SK-N-SH (cell line): ENCODE data around the gene ACER2.

Source experiments
- CHD2 ChIP-seq: fragments of 150-350 bp; IDR thresholded peaks from 2 replicates; pipeline ENCODE4 v1.6.1; 2018; ENCODE audit warnings: low read length; ENCODE audit not compliant: partially characterized antibody
- FOSL2 ChIP-seq: IDR thresholded peaks from 2 replicates; pipeline ENCODE4 v1.4.0; 2012; ENCODE audit warnings: low read depth, mild to moderate bottlenecking, moderate library complexity, borderline replicate concordance
- FOXM1 ChIP-seq: IDR thresholded peaks from 2 replicates; pipeline ENCODE4 v1.4.0; 2012; ENCODE audit warnings: low read depth, mild to moderate bottlenecking
- JUND ChIP-seq: IDR thresholded peaks from 2 replicates; pipeline ENCODE4 v1.4.0; 2012
- POLR2AphosphoS5 ChIP-seq: IDR thresholded peaks from 2 replicates; pipeline ENCODE4 v1.6.1; 2012; ENCODE audit warnings: low read depth, low read length
- RFX5 ChIP-seq: IDR thresholded peaks from 2 replicates; pipeline ENCODE4 v1.6.1; 2012; ENCODE audit warnings: mild to moderate bottlenecking, improper control_type of control experiment, low read length
- SMC3 ChIP-seq: IDR thresholded peaks from 2 replicates; pipeline ENCODE4 v1.6.1; 2012; ENCODE audit warnings: low read depth, low read length, improper control_type of control experiment
- YY1 ChIP-seq: IDR thresholded peaks from 2 replicates; pipeline ENCODE4 v1.4.0; 2012; ENCODE audit warnings: low read depth, mild to moderate bottlenecking
- TF ChIP-seq, protein P1 (sequence below): fragments of 200-600 bp; sonication (generic); IDR thresholded peaks from 2 replicates; pipeline ENCODE4 v1.6.1; 2017; ENCODE audit warnings: antibody characterized with exemption, mild to moderate bottlenecking, moderate library complexity

DNA sequence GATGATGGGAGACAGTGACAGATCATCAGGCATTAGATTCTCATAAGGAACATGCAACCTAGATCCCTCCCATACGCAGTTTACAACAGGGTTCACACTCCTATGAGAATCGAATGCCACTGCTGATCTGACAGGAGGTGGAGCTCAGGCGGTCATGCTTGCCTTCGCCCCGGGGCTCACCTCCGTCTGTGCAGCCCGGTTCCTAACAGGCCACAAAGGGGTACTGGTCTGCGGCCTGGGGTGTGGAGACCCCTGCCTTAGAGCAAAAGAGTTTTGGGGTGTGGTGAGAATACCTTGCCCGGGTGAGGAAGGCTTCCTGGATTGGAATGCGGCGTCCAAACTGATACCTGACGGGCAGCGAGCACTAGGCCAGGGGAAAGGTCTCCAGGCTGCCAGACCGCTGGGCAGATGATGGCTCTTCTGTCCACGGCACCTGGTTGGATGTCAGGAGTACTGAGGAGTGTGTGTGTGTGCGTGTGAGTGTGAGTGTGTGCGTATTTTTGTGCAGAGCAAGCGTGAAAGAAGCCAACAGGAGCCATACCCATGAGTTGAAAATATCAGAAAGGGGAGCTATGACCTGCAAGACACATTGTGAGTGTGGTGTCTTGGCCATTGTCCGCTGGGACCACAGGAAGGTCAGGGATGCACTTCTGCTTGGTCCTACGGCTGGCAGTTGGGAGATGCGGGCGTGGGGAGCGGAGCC lies 55.4 kb downstream of the ACER2 start:
- TF ChIP-seq, protein P1, sequence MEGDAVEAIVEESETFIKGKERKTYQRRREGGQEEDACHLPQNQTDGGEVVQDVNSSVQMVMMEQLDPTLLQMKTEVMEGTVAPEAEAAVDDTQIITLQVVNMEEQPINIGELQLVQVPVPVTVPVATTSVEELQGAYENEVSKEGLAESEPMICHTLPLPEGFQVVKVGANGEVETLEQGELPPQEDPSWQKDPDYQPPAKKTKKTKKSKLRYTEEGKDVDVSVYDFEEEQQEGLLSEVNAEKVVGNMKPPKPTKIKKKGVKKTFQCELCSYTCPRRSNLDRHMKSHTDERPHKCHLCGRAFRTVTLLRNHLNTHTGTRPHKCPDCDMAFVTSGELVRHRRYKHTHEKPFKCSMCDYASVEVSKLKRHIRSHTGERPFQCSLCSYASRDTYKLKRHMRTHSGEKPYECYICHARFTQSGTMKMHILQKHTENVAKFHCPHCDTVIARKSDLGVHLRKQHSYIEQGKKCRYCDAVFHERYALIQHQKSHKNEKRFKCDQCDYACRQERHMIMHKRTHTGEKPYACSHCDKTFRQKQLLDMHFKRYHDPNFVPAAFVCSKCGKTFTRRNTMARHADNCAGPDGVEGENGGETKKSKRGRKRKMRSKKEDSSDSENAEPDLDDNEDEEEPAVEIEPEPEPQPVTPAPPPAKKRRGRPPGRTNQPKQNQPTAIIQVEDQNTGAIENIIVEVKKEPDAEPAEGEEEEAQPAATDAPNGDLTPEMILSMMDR: no peak
- TF ChIP-seq POLR2AphosphoS5: no peak
- no peak for TF ChIP-seq CHD2
- no peak for TF ChIP-seq FOXM1
- no peak for TF ChIP-seq YY1
- TF ChIP-seq RFX5: no peak
- TF ChIP-seq SMC3: no peak
- no peak for TF ChIP-seq FOSL2
- no peak for TF ChIP-seq JUND
